ENCODE results near the gene CACHD1.

- TF ChIP-seq CTCF (IDR thresholded peaks at IDR 0.05) (no peak), POLR2A (IDR thresholded peaks at IDR 0.05) (no peak)
These were observed 92.1 kb downstream of the CACHD1 start for GRCh38 chr1:64561993-64562392.
